Right lobe of liver (tissue), 4 donors: Measurements from ENCODE around the gene MYO3B.

ENCODE experiments used
- CTCF ChIP-seq, 4 donors: fragments of 200-600 bp in 3 of 4; fragments of 450-650 bp in 1 of 4; IDR thresholded peaks; one replicate each; pipeline versions ENCODE4 v1.5.1 to v1.8.0; 2016 to 2022; ENCODE audit warnings: antibody characterized with exemption in 4 of 4, mild to moderate bottlenecking in 2 of 4
- POLR2A ChIP-seq: fragments of 450-650 bp; IDR thresholded peaks from one replicate; pipeline ENCODE4 v1.6.1; 2017; ENCODE audit warnings: antibody characterized with exemption, mild to moderate bottlenecking
- donor health status: DM: no; HTN: no; CAD: no.
- donor health status: DM: no; HTN: no; CAD: no.
- donor health status: DM: no; HTN: yes; CAD: no.

- TF ChIP-seq CTCF (IDR thresholded peaks at IDR 0.05) (no peak), POLR2A (no peak)
Measured at GRCh38 chr2:170394641-170395387, 216.9 kb downstream of the MYO3B start.
